Activated naive CD8-positive, alpha-beta T cell treated with anti-CD3 and anti-CD28 coated beads, Interleukin-2, amount 50 U/mL, for 24 hours (primary cell): Measurements from ENCODE around the gene TCL1B.
"Not testable (repeated sequence)": the region's sequence is repeated elsewhere in the genome, so short reads cannot be mapped to it uniquely, and the experiment has no call there.

Source experiments
- ATAC-seq: fragments of 150-1000 bp; cut with Tn5 transposase; one replicate; pipeline ENCODE4 v1.10.0; 2021
- DNase-seq: peaks from one replicate; pipeline ENCODE4 v3.0.0; 2021
- H3K27ac Mint-ChIP-seq: one replicate; pipeline ENCODE4 v1.8.0; 2021; ENCODE audit warnings: mild to moderate bottlenecking, mixed read lengths
- H3K27me3 Mint-ChIP-seq: one replicate; pipeline ENCODE4 v1.8.0; 2021; ENCODE audit warnings: mixed read lengths
- H3K36me3 Mint-ChIP-seq: one replicate; pipeline ENCODE4 v1.8.0; 2021; ENCODE audit warnings: low read depth, mixed read lengths
- H3K4me1 Mint-ChIP-seq: one replicate; pipeline ENCODE4 v1.8.0; 2021; ENCODE audit warnings: mixed read lengths
- H3K4me3 Mint-ChIP-seq: one replicate; pipeline ENCODE4 v1.8.0; 2021; ENCODE audit warnings: mild to moderate bottlenecking, moderate library complexity, mixed read lengths
- H3K9me3 Mint-ChIP-seq: one replicate; pipeline ENCODE4 v1.8.0; 2021; ENCODE audit warnings: mixed read lengths

Gene TCL1B

GRCh38 chr14:95701846-95702221 lies 15.6 kb downstream of the TCL1B start:
- Mint-ChIP-seq H3K4me1 (peaks cover 14% of the 10 kb centered on the region), H3K4me3 (no peak overlapping the region), H3K27me3 (peaks cover 32% of the 10 kb centered on the region), H3K36me3 (no peaks in the 10 kb centered on the region), H3K27ac (peak overlapping the region; percentile 28), H3K9me3 (no peaks in the 10 kb centered on the region)
- DNase-seq = no peak
- ATAC-seq = no peak

GRCh38 chr14:95703341-95703740 lies 17.1 kb downstream of the TCL1B start:
- no peaks in the 10 kb centered on the region for H3K36me3 Mint-ChIP-seq
- peaks cover 25% of the 10 kb centered on the region for H3K27me3 Mint-ChIP-seq
- no peaks in the 10 kb centered on the region for H3K9me3 Mint-ChIP-seq
- H3K27ac Mint-ChIP-seq = peak overlapping the region; percentile 9
- ATAC-seq (no peak), DNase-seq (no peak)
- H3K4me1 Mint-ChIP-seq = peaks cover 14% of the 10 kb centered on the region
- H3K4me3 Mint-ChIP-seq = no peak overlapping the region

- H3K9me3 Mint-ChIP-seq = no peaks in the 10 kb centered on the region
- no peak for ATAC-seq
- H3K27ac Mint-ChIP-seq = peak overlapping the region; percentile 9
- no peak overlapping the region for H3K4me3 Mint-ChIP-seq
- no peak for DNase-seq
- H3K4me1 Mint-ChIP-seq = peaks cover 14% of the 10 kb centered on the region
- no peaks in the 10 kb centered on the region for H3K36me3 Mint-ChIP-seq
- peaks cover 28% of the 10 kb centered on the region for H3K27me3 Mint-ChIP-seq
Measured at GRCh38 chr14:95703805-95704204, 17.6 kb downstream of the TCL1B start.

- ATAC-seq = no peak
Measured at GRCh38 chr14:95705518-95705917, 19.3 kb downstream of the TCL1B start.

GRCh38 chr14:95707327-95707726 lies 21.1 kb downstream of the TCL1B start:
- Mint-ChIP-seq H3K27me3 (peaks cover 23% of the 10 kb centered on the region), H3K9me3 (no peaks in the 10 kb centered on the region), H3K27ac (no peak overlapping the region), H3K4me1 (peaks cover 2% of the 10 kb centered on the region), H3K36me3 (no peaks in the 10 kb centered on the region), H3K4me3 (no peak overlapping the region)
- DNase-seq = no peak
- no peak for ATAC-seq

More at GRCh38 chr14:95705518-95705917, 19.3 kb downstream of the TCL1B start:
- no peak overlapping the region for H3K4me3 Mint-ChIP-seq
- H3K27ac Mint-ChIP-seq = no peak overlapping the region
- H3K4me1 Mint-ChIP-seq = peaks cover 6% of the 10 kb centered on the region
- peaks cover 30% of the 10 kb centered on the region for H3K27me3 Mint-ChIP-seq
- no peaks in the 10 kb centered on the region for H3K36me3 Mint-ChIP-seq
- H3K9me3 Mint-ChIP-seq = no peaks in the 10 kb centered on the region
- no peak for DNase-seq

GRCh38 chr14:95710106-95710505 lies 23.9 kb downstream of the TCL1B start:
- Mint-ChIP-seq H3K27ac (no peak overlapping the region), H3K4me3 (no peak overlapping the region), H3K4me1 (peaks cover 2% of the 10 kb centered on the region), H3K36me3 (no peaks in the 10 kb centered on the region), H3K9me3 (no peaks in the 10 kb centered on the region), H3K27me3 (peaks cover 24% of the 10 kb centered on the region)
- no peak for ATAC-seq
- DNase-seq = no peak

GRCh38 chr14:95711476-95712176 lies 25.4 kb downstream of the TCL1B start:
- peak overlapping the region; percentile 64 for H3K4me3 Mint-ChIP-seq
- peak; percentile 30 for ATAC-seq
- H3K36me3 Mint-ChIP-seq = no peaks in the 10 kb centered on the region
- DNase-seq = no peak
- H3K27ac Mint-ChIP-seq = peak overlapping the region; percentile 59
- peaks cover 2% of the 10 kb centered on the region for H3K4me1 Mint-ChIP-seq
- H3K9me3 Mint-ChIP-seq = no peaks in the 10 kb centered on the region
- H3K27me3 Mint-ChIP-seq = peaks cover 19% of the 10 kb centered on the region

- no peak for DNase-seq
- peak overlapping the region; percentile 64 for H3K4me3 Mint-ChIP-seq
- peaks cover 2% of the 10 kb centered on the region for H3K4me1 Mint-ChIP-seq
- no peaks in the 10 kb centered on the region for H3K36me3 Mint-ChIP-seq
- H3K27ac Mint-ChIP-seq = peak overlapping the region; percentile 59
- peaks cover 19% of the 10 kb centered on the region for H3K27me3 Mint-ChIP-seq
- H3K9me3 Mint-ChIP-seq = no peaks in the 10 kb centered on the region
- no peak for ATAC-seq
Measured at GRCh38 chr14:95712398-95712797, 26.2 kb downstream of the TCL1B start.

GRCh38 chr14:95713596-95714371 lies 27.6 kb downstream of the TCL1B start, which contains the start of gene TCL1A:
TSS of gene TCL1A (minus strand) at chr14:95714125. CDS start at chr14:95714066, 59 bp downstream.
- H3K4me3 Mint-ChIP-seq = peak within 1 kb of the TSS; percentile 67
- no peaks in the 10 kb centered on the region for H3K9me3 Mint-ChIP-seq
- peak; percentile 33 for ATAC-seq

GRCh38 chr14:95722525-95723190 lies 36.4 kb downstream of the TCL1B start:
- peaks cover 2% of the 10 kb centered on the region for H3K36me3 Mint-ChIP-seq
- H3K27ac Mint-ChIP-seq = no peak overlapping the region
- H3K9me3 Mint-ChIP-seq = peaks cover 11% of the 10 kb centered on the region
- H3K4me3 Mint-ChIP-seq = no peak overlapping the region
- DNase-seq = no peak
- peaks cover 11% of the 10 kb centered on the region for H3K27me3 Mint-ChIP-seq
- ATAC-seq = no peak
- peaks cover 8% of the 10 kb centered on the region for H3K4me1 Mint-ChIP-seq

More at GRCh38 chr14:95713596-95714371, 27.6 kb downstream of the TCL1B start, which contains the start of gene TCL1A:
- peak; percentile 26 for DNase-seq
- Mint-ChIP-seq H3K27ac (no peak within 1 kb of the TSS), H3K4me1 (peaks cover 2% of the 10 kb centered on the region), H3K36me3 (no peaks in the 10 kb centered on the region), H3K27me3 (peaks cover 17% of the 10 kb centered on the region)

- Mint-ChIP-seq H3K4me1 (peaks cover 20% of the 10 kb centered on the region), H3K27ac (peak overlapping the region; percentile 51), H3K27me3 (peaks cover 14% of the 10 kb centered on the region), H3K9me3 (peaks cover 11% of the 10 kb centered on the region), H3K36me3 (peaks cover 2% of the 10 kb centered on the region), H3K4me3 (no peak overlapping the region)
- DNase-seq (no peak), ATAC-seq (peak; percentile 20)
Measured at GRCh38 chr14:95725685-95726336, 39.6 kb downstream of the TCL1B start.

GRCh38 chr14:95727056-95727700 lies 41.0 kb downstream of the TCL1B start:
- H3K9me3 Mint-ChIP-seq = peaks cover 11% of the 10 kb centered on the region
- H3K4me3 Mint-ChIP-seq = no peak overlapping the region
- no peak for ATAC-seq
- H3K27ac Mint-ChIP-seq = no peak overlapping the region
- peaks cover 11% of the 10 kb centered on the region for H3K27me3 Mint-ChIP-seq
- H3K4me1 Mint-ChIP-seq = peaks cover 23% of the 10 kb centered on the region
- no peak for DNase-seq
- H3K36me3 Mint-ChIP-seq = no peaks in the 10 kb centered on the region

GRCh38 chr14:95729402-95730028 lies 43.3 kb downstream of the TCL1B start:
- peaks cover 12% of the 10 kb centered on the region for H3K27me3 Mint-ChIP-seq
- not testable (repeated sequence) for H3K9me3 Mint-ChIP-seq

More at GRCh38 chr14:95729402-95730028, 43.3 kb downstream of the TCL1B start:
- DNase-seq, ATAC-seq, H3K36me3 Mint-ChIP-seq, H3K4me3 Mint-ChIP-seq: not testable (repeated sequence)
- Mint-ChIP-seq H3K4me1 (peaks cover 23% of the 10 kb centered on the region), H3K27ac (peak overlapping the region; percentile 65)
